Breast epithelium (tissue), 4 donors: ENCODE data around the gene SLC16A8. TPM values are rescaled to one million over a fixed set of nuclear protein-coding genes. Genes with fewer than 3 reads are reported as not detected.
"Not testable (repeated sequence)": the region's sequence is repeated elsewhere in the genome, so short reads cannot be mapped to it uniquely, and the experiment has no call there.

ENCODE experiments used
- DNase-seq, 2 donors: peaks; one replicate each; pipeline ENCODE4 v3.0.0-alpha.2; 2019; ENCODE audit warnings: low spot score in 2 of 2
- H3K27ac ChIP-seq, 2 donors: fragments of 200-600 bp; sonication (generic) in 1 of 2; one replicate each; pipeline ENCODE4 v1.5.1; 2016 to 2019; ENCODE audit warnings: mild to moderate bottlenecking in 1 of 2
- H3K27me3 ChIP-seq, 2 donors: fragments of 200-600 bp; sonication (generic) in 1 of 2; one replicate each; pipeline versions ENCODE4 v1.5.1 to v1.6.0; 2017 to 2019; ENCODE audit warnings: control low read depth in 1 of 2, mild to moderate bottlenecking in 1 of 2
- H3K36me3 ChIP-seq: fragments of 200-600 bp; one replicate; pipeline ENCODE4 v1.5.1; 2019
- H3K4me1 ChIP-seq, 2 donors: fragments of 200-600 bp; sonication (generic); one replicate each; pipeline ENCODE4 v1.5.1; 2016 to 2019; ENCODE audit warnings: control low read depth in 1 of 2
- H3K4me3 ChIP-seq, 3 donors: fragments of 200-600 bp; sonication (generic); 1 replicate in 2 of 3; 2 replicates in 1 of 3; pipeline ENCODE4 v1.5.1; 2016 to 2019; ENCODE audit warnings: mild to moderate bottlenecking in 3 of 3, moderate library complexity in 2 of 3
- H3K9me3 ChIP-seq, 2 donors: fragments of 200-600 bp; sonication (generic) in 1 of 2; one replicate each; pipeline ENCODE4 v1.5.1; 2016 to 2019; ENCODE audit warnings: control low read depth in 1 of 2
- POLR2A ChIP-seq: fragments of 450-650 bp; IDR thresholded peaks from one replicate; pipeline ENCODE4 v1.6.1; 2016; ENCODE audit warnings: antibody characterized with exemption, mild to moderate bottlenecking, moderate library complexity
- POLR2AphosphoS5 ChIP-seq, 3 donors: sonication (generic); formaldehyde crosslinking; IDR thresholded peaks; one replicate each; pipeline ENCODE4 v1.6.1; 2017; ENCODE audit warnings: antibody characterized with exemption in 3 of 3
- intact Hi-C: fragments of 100-400 bp; cut with DNase I; formaldehyde crosslinking; loops from one replicate; pipeline ENCODE4 v1.15.1; 2023; ENCODE audit warnings: low total_unique reads
- total RNA-seq, 3 donors: library from RNA; depleted of rRNA; stranded (reverse); fragments of >200 nt; gene quantifications; one replicate each; pipeline ENCODE4 v1.1.0, GENCODE V29; 2016
- TF ChIP-seq, protein P1 (sequence below), 3 donors: fragments of 450-650 bp; IDR thresholded peaks; one replicate each; pipeline ENCODE4 v1.5.1; 2016 to 2017; ENCODE audit warnings: antibody characterized with exemption in 3 of 3, mild to moderate bottlenecking in 3 of 3, moderate library complexity in 3 of 3

SLC16A8 gene
- total RNA-seq, 3 donors from 2014 or later: 0.33 to 1.3 TPM; not detected in 1

GRCh38 chr22:38118182-38118581 lies 34.2 kb upstream of the SLC16A8 start:
- intact Hi-C loops: loop anchor here (10.0 kb wide), 1 partner anchor 237 kb away; no protein-coding TSS in a partner anchor
- Histone ChIP-seq H3K4me3 (no peak overlapping the region), H3K36me3 (no peaks in the 10 kb centered on the region), H3K4me1 (peaks cover 0 to 6% of the 10 kb centered on the region in 2 donors), H3K27me3 (no peaks in the 10 kb centered on the region), H3K9me3 (no peaks in the 10 kb centered on the region), H3K27ac (no peak overlapping the region)
- TF ChIP-seq POLR2AphosphoS5 (IDR thresholded peaks at IDR 0.05) (no peak), POLR2A (no peak)
- TF ChIP-seq, protein P1, sequence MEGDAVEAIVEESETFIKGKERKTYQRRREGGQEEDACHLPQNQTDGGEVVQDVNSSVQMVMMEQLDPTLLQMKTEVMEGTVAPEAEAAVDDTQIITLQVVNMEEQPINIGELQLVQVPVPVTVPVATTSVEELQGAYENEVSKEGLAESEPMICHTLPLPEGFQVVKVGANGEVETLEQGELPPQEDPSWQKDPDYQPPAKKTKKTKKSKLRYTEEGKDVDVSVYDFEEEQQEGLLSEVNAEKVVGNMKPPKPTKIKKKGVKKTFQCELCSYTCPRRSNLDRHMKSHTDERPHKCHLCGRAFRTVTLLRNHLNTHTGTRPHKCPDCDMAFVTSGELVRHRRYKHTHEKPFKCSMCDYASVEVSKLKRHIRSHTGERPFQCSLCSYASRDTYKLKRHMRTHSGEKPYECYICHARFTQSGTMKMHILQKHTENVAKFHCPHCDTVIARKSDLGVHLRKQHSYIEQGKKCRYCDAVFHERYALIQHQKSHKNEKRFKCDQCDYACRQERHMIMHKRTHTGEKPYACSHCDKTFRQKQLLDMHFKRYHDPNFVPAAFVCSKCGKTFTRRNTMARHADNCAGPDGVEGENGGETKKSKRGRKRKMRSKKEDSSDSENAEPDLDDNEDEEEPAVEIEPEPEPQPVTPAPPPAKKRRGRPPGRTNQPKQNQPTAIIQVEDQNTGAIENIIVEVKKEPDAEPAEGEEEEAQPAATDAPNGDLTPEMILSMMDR (IDR thresholded peaks at IDR 0.05): no peak
- no peak for DNase-seq

DNA sequence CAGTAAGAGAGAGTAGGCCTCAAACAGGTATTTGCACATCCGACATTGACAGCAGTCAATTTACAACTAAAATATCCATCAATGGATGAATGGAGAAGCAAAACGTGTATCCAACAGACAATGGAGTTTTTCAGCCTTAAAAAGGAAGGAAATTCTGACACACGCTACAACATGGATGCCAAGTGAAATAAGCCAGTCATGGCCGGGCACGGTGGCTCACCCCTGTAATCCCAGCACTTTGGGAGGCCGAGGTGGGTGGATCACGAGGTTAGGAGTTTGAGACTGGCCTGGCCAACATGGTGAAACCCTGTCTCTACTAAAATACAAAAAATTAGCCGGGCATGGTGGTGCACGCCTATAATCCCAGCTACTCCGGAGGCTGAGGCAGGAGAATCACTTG lies 33.6 kb upstream of the SLC16A8 start:
- intact Hi-C loops: loop anchor here (10.0 kb wide), 1 partner anchor 237 kb away; no protein-coding TSS in a partner anchor
- not testable (repeated sequence) for DNase-seq

GRCh38 chr22:38115423-38116205 lies 31.6 kb upstream of the SLC16A8 start:
- Histone ChIP-seq H3K36me3 (no peaks in the 10 kb centered on the region), H3K27me3 (no peaks in the 10 kb centered on the region), H3K27ac (no peak overlapping the region), H3K9me3 (no peaks in the 10 kb centered on the region), H3K4me1 (peaks cover 0 to 6% of the 10 kb centered on the region in 2 donors), H3K4me3 (no peak overlapping the region)
- intact Hi-C loops: loop anchor here (10.0 kb wide), 1 partner anchor 239 kb away; no protein-coding TSS in a partner anchor
- no peak for DNase-seq
- TF ChIP-seq, protein P1 (IDR thresholded peaks at IDR 0.05): no peak
- TF ChIP-seq POLR2AphosphoS5 (IDR thresholded peaks at IDR 0.05) (no peak), POLR2A (no peak)

More for the DNA sequence above, 33.6 kb upstream of the SLC16A8 start:
- not testable (repeated sequence) for H3K27me3 ChIP-seq, H3K4me3 ChIP-seq, H3K4me1 ChIP-seq, H3K9me3 ChIP-seq, H3K36me3 ChIP-seq, H3K27ac ChIP-seq

GRCh38 chr22:38114484-38115398 lies 30.8 kb upstream of the SLC16A8 start:
- Histone ChIP-seq H3K4me3 (no peak overlapping the region), H3K36me3 (no peaks in the 10 kb centered on the region), H3K27me3 (no peaks in the 10 kb centered on the region), H3K9me3 (no peaks in the 10 kb centered on the region), H3K4me1 (peaks cover 0 to 6% of the 10 kb centered on the region in 2 donors), H3K27ac (no peak overlapping the region)
- TF ChIP-seq, protein P1 (IDR thresholded peaks at IDR 0.05): peak; percentile 57 to 90 (median 89)
- no peak for TF ChIP-seq POLR2A
- TF ChIP-seq POLR2AphosphoS5 (IDR thresholded peaks at IDR 0.05): peak in 1 of 3 donors; percentile 20
- intact Hi-C loops: loop anchor here (10.0 kb wide), 1 partner anchor 240 kb away; no protein-coding TSS in a partner anchor
- DNase-seq: peak; percentile 73 to 89

DNA sequence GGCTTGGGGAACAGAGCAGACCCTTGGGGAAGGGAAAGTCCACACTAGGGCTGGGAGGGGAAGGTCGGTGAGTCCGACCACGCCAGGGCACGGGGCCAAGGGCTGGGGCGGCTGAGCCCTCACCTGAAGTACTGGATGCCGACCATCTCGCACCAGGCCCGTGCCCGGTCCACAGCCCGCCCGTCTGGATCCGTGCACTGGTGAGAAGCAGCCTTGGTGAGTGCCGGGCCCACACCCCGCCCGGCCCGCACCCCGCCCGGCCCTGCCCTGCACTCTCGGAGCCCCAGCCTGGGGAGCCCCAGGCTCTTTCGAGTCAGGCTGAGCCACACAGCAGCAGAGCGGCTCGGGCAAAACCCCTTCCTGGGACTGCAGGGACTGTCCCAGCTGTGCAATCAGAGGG lies 28.4 kb upstream of the SLC16A8 start:
- no peaks in the 10 kb centered on the region for H3K27me3 ChIP-seq
- TF ChIP-seq, protein P1 (IDR thresholded peaks at IDR 0.05): no peak
- no peak for TF ChIP-seq POLR2A
- TF ChIP-seq POLR2AphosphoS5 (IDR thresholded peaks at IDR 0.05): no peak
- H3K9me3 ChIP-seq: no peaks in the 10 kb centered on the region
- intact Hi-C loops: loop anchor here (10.0 kb wide), 1 partner anchor 242 kb away; no protein-coding TSS in a partner anchor
- peaks cover 0 to 6% of the 10 kb centered on the region in 2 donors for H3K4me1 ChIP-seq
- no peaks in the 10 kb centered on the region for H3K36me3 ChIP-seq
- DNase-seq: no peak
- H3K4me3 ChIP-seq: no peak overlapping the region
- H3K27ac ChIP-seq: no peak overlapping the region
